ENCODE measurements around the gene RNF220. TPM values are rescaled to one million over a fixed set of nuclear protein-coding genes. Genes with fewer than 3 reads are reported as not detected.
"Not testable (repeated sequence)": the region's sequence is repeated elsewhere in the genome, so short reads cannot be mapped to it uniquely, and the experiment has no call there.

Gene RNF220
- total RNA-seq, 1 experiment from 2014 or later, result 66.6 TPM

- no peaks in the 10 kb centered on the region for H3F3A ChIP-seq (ENCODE audit: low read length, unreplicated experiment)
- DNase-seq (no peak), ATAC-seq (no peak)
- H3K36me3 ChIP-seq (ENCODE audit: low read depth, low read length), result no peaks in the 10 kb centered on the region
- no peaks in the 10 kb centered on the region for H3K9me3 ChIP-seq (ENCODE audit: low read length)
- H3K79me2 ChIP-seq (ENCODE audit: low read length), result no peaks in the 10 kb centered on the region
- H3K27ac ChIP-seq (ENCODE audit: low read length), result no peak overlapping the region
- intact Hi-C loops (cut with micrococcal nuclease), result no loop called here
- TF ChIP-seq EZH2phosphoT487 (IDR thresholded peaks at IDR 0.05; ENCODE audit: borderline replicate concordance, low read length) (no peak), EZH2 (IDR thresholded peaks at IDR 0.05; ENCODE audit: low read length, unreplicated experiment) (no peak), CTCF (conservative IDR thresholded peaks at IDR 0.05; ENCODE audit: low read depth, low read length) (no peak)
- H3K4me1 ChIP-seq (ENCODE audit: insufficient read depth, low read length), result no peaks in the 10 kb centered on the region
- 0 out of 2 replicates have a peak, but pooled peaks cover 3% of the 10 kb centered on the region for H3K27me3 ChIP-seq (ENCODE audit: low read length)
- no peaks in the 10 kb centered on the region for H3K9me2 ChIP-seq (replicated peaks; ENCODE audit: low read length)
- no TSS peak for BruUV-seq (replicated peaks)
- H3K4me2 ChIP-seq (ENCODE audit: low read length), result peak overlapping the region; percentile 26; the same call in 1 of the 2 replicates
- ChIA-PET CTCF (no interaction called here), POLR2A (ENCODE audit: unreplicated experiment) (no interaction called here)
- H2AFZ ChIP-seq (ENCODE audit: low read length), result no peak overlapping the region
- no peak overlapping the region for H3K4me3 ChIP-seq (ENCODE audit: low read length)
- H4K20me1 ChIP-seq (ENCODE audit: low read length), result no peaks in the 10 kb centered on the region
- H3K9ac ChIP-seq (ENCODE audit: low read length), result no peak overlapping the region
Measured at GRCh38 chr1:44501047-44501890, 96.2 kb downstream of the RNF220 start.

GRCh38 chr1:44502823-44503222 is 97.8 kb downstream of the RNF220 start:
- H3K27ac ChIP-seq (ENCODE audit: low read length); H4K20me1 ChIP-seq (ENCODE audit: low read length); H3K9me3 ChIP-seq (ENCODE audit: low read length); H3K36me3 ChIP-seq (ENCODE audit: low read depth, low read length); BruUV-seq (replicated peaks); H3K79me2 ChIP-seq (ENCODE audit: low read length); H3K9me2 ChIP-seq (replicated peaks; ENCODE audit: low read length); H3K9ac ChIP-seq (ENCODE audit: low read length); H3K4me2 ChIP-seq (ENCODE audit: low read length); DNase-seq; H3K4me1 ChIP-seq (ENCODE audit: insufficient read depth, low read length); H2AFZ ChIP-seq (ENCODE audit: low read length); POLR2A ChIA-PET (ENCODE audit: unreplicated experiment); H3K27me3 ChIP-seq (ENCODE audit: low read length); CTCF ChIA-PET; intact Hi-C loops (cut with micrococcal nuclease); ATAC-seq; H3F3A ChIP-seq (ENCODE audit: low read length, unreplicated experiment); H3K4me3 ChIP-seq (ENCODE audit: low read length): not testable (repeated sequence)

GRCh38 chr1:44503625-44504024 is 98.6 kb downstream of the RNF220 start:
- Histone ChIP-seq H3K36me3 (ENCODE audit: low read depth, low read length) (no peaks in the 10 kb centered on the region), H3K4me2 (ENCODE audit: low read length) (no peak overlapping the region), H3F3A (ENCODE audit: low read length, unreplicated experiment) (no peaks in the 10 kb centered on the region), H3K9me2 (replicated peaks; ENCODE audit: low read length) (no peaks in the 10 kb centered on the region), H3K27me3 (ENCODE audit: low read length) (0 out of 2 replicates have a peak, but pooled peaks cover 3% of the 10 kb centered on the region), H3K9ac (ENCODE audit: low read length) (no peak overlapping the region), H3K79me2 (ENCODE audit: low read length) (no peaks in the 10 kb centered on the region), H4K20me1 (ENCODE audit: low read length) (no peaks in the 10 kb centered on the region), H3K9me3 (ENCODE audit: low read length) (no peaks in the 10 kb centered on the region), H3K27ac (ENCODE audit: low read length) (no peak overlapping the region), H3K4me1 (ENCODE audit: insufficient read depth, low read length) (no peaks in the 10 kb centered on the region), H3K4me3 (ENCODE audit: low read length) (no peak overlapping the region), H2AFZ (ENCODE audit: low read length) (no peak overlapping the region)
- TF ChIP-seq CTCF (conservative IDR thresholded peaks at IDR 0.05; ENCODE audit: low read depth, low read length), result no peak
- no peak for TF ChIP-seq EZH2 (IDR thresholded peaks at IDR 0.05; ENCODE audit: low read length, unreplicated experiment)
- no peak for TF ChIP-seq EZH2phosphoT487 (IDR thresholded peaks at IDR 0.05; ENCODE audit: borderline replicate concordance, low read length)
- BruUV-seq (replicated peaks), result no TSS peak
- ATAC-seq, result no peak
- intact Hi-C loops (cut with micrococcal nuclease), result no loop called here
- DNase-seq, result no peak
- POLR2A ChIA-PET (ENCODE audit: unreplicated experiment), result no interaction called here
- CTCF ChIA-PET, result no interaction called here
